Neural cell (in vitro differentiated cells): Measurements from ENCODE around the gene BRMS1. TPM values are rescaled to one million over a fixed set of nuclear protein-coding genes. Genes with fewer than 3 reads are reported as not detected.

ENCODE experiments used
- H2AFZ ChIP-seq: fragments of 200-600, 300-800 bp; sonication (generic), shearing (Covaris generic); 2 replicates; pipeline ENCODE4 v1.6.0; 2014; ENCODE audit warnings: low read depth, mild to moderate bottlenecking, antibody characterized with exemption, low read length, moderate library complexity
- H3F3A ChIP-seq: fragments of 200-600 bp; shearing (Covaris generic); 2 replicates; pipeline ENCODE4 v1.6.1; 2016; ENCODE audit warnings: mild to moderate bottlenecking, moderate library complexity, mixed read lengths, antibody characterized with exemption, low read length; ENCODE audit not compliant: insufficient read depth, poor library complexity, severe bottlenecking
- H3K27ac ChIP-seq: fragments of 200-600, 300-800 bp; sonication (generic), shearing (Covaris generic); 2 replicates; pipeline ENCODE4 v1.5.1; 2014; ENCODE audit warnings: mild to moderate bottlenecking, low read length, moderate library complexity
- H3K27me3 ChIP-seq: fragments of 300-800, 200-600 bp; sonication (generic), shearing (Covaris generic); 2 replicates; pipeline ENCODE4 v1.6.0; 2014; ENCODE audit warnings: mild to moderate bottlenecking, low read depth, low read length, moderate library complexity; ENCODE audit not compliant: insufficient read depth
- H3K36me3 ChIP-seq: fragments of 300-800, 200-600 bp; sonication (generic), shearing (Covaris generic); 2 replicates; pipeline ENCODE4 v1.5.1; 2014; ENCODE audit warnings: mild to moderate bottlenecking, antibody characterized with exemption, low read length, moderate library complexity; ENCODE audit not compliant: insufficient read depth
- H3K4me2 ChIP-seq: fragments of 300-800, 200-600 bp; sonication (generic), shearing (Covaris generic); 2 replicates; pipeline ENCODE4 v1.6.0; 2014; ENCODE audit warnings: mild to moderate bottlenecking, low read length
- H3K4me3 ChIP-seq: fragments of 300-800, 200-600 bp; sonication (generic), shearing (Covaris generic); 2 replicates; pipeline ENCODE4 v1.5.1; 2014; ENCODE audit warnings: mild to moderate bottlenecking, low read length, moderate library complexity
- H3K79me2 ChIP-seq: fragments of 200-600 bp; shearing (Covaris generic); replicated peaks from 2 replicates; pipeline ENCODE4 v1.6.0; 2014; ENCODE audit warnings: mild to moderate bottlenecking, low read length, moderate library complexity; ENCODE audit not compliant: insufficient read depth
- H3K9ac ChIP-seq: fragments of 300-800, 200-600 bp; sonication (generic), shearing (Covaris generic); 2 replicates; pipeline ENCODE4 v1.6.1; 2016; ENCODE audit warnings: mild to moderate bottlenecking, low read length, mixed read lengths
- H3K9me2 ChIP-seq: fragments of 200-600 bp; shearing (Covaris generic); 2 replicates; pipeline ENCODE4 v1.6.1; 2016; ENCODE audit warnings: mild to moderate bottlenecking, low read length, mixed read lengths; ENCODE audit not compliant: insufficient read depth
- H3K9me3 ChIP-seq: fragments of 200-600, 300-800 bp; sonication (generic), shearing (Covaris generic); 2 replicates; pipeline ENCODE4 v1.6.1; 2016; ENCODE audit warnings: mild to moderate bottlenecking, mixed run types, low read length, moderate library complexity, mixed read lengths
- H4K20me1 ChIP-seq: fragments of 200-600 bp; shearing (Covaris generic); 2 replicates; pipeline ENCODE4 v1.6.1; 2016; ENCODE audit warnings: mild to moderate bottlenecking, mixed run types; ENCODE audit not compliant: insufficient read depth
- EP300 ChIP-seq: fragments of 450-650 bp; conservative IDR thresholded peaks from 2 replicates; pipeline ENCODE4 v1.6.1; 2014; ENCODE audit warnings: antibody characterized with exemption, mild to moderate bottlenecking, moderate library complexity; ENCODE audit not compliant: poor library complexity, severe bottlenecking
- EZH2 ChIP-seq: fragments of 200-600, 300-800 bp; shearing (Covaris generic), sonication (generic); IDR thresholded peaks from 2 replicates; pipeline ENCODE4 v1.6.1; 2014; ENCODE audit warnings: antibody characterized with exemption, low read length, borderline replicate concordance, mild to moderate bottlenecking; ENCODE audit not compliant: insufficient read depth, poor library complexity, severe bottlenecking
- MXI1 ChIP-seq: fragments of 450-650 bp; conservative IDR thresholded peaks from 2 replicates; pipeline ENCODE4 v1.6.1; 2014; ENCODE audit warnings: antibody characterized with exemption, mild to moderate bottlenecking; ENCODE audit not compliant: poor library complexity, severe bottlenecking
- POLR2AphosphoS5 ChIP-seq: IDR thresholded peaks from 2 replicates; pipeline ENCODE4 v1.6.1; 2012
- RAD21 ChIP-seq: fragments of 450-650 bp; conservative IDR thresholded peaks from 2 replicates; pipeline ENCODE4 v1.6.1; 2014; ENCODE audit warnings: antibody characterized with exemption, mild to moderate bottlenecking, moderate library complexity
- SMC3 ChIP-seq: fragments of 450-650 bp; conservative IDR thresholded peaks from 2 replicates; pipeline ENCODE4 v1.6.1; 2014; ENCODE audit warnings: antibody characterized with exemption, mild to moderate bottlenecking, moderate library complexity; ENCODE audit not compliant: poor library complexity
- TAF1 ChIP-seq: IDR thresholded peaks from 2 replicates; pipeline ENCODE4 v1.6.1; 2012; ENCODE audit warnings: low read depth
- polyA plus RNA-seq: library from polyadenylated mRNA; depleted of rRNA; stranded (reverse); fragments of >200 nt; gene quantifications from 2 replicates; pipeline ENCODE4 v1.2.3, GENCODE V29; 2014
- TF ChIP-seq, protein P1 (sequence below): IDR thresholded peaks from 2 replicates; pipeline ENCODE4 v1.6.1; 2012; ENCODE audit warnings: borderline replicate concordance
- TF ChIP-seq, protein P2 (sequence below): fragments of 450-650 bp; IDR thresholded peaks from 2 replicates; pipeline ENCODE4 v1.5.1; 2014; ENCODE audit warnings: antibody characterized with exemption, mild to moderate bottlenecking, moderate library complexity; ENCODE audit not compliant: poor library complexity, severe bottlenecking

Gene BRMS1
- polyA plus RNA-seq, 1 donor from 2014 or later: 78.3 TPM

DNA sequence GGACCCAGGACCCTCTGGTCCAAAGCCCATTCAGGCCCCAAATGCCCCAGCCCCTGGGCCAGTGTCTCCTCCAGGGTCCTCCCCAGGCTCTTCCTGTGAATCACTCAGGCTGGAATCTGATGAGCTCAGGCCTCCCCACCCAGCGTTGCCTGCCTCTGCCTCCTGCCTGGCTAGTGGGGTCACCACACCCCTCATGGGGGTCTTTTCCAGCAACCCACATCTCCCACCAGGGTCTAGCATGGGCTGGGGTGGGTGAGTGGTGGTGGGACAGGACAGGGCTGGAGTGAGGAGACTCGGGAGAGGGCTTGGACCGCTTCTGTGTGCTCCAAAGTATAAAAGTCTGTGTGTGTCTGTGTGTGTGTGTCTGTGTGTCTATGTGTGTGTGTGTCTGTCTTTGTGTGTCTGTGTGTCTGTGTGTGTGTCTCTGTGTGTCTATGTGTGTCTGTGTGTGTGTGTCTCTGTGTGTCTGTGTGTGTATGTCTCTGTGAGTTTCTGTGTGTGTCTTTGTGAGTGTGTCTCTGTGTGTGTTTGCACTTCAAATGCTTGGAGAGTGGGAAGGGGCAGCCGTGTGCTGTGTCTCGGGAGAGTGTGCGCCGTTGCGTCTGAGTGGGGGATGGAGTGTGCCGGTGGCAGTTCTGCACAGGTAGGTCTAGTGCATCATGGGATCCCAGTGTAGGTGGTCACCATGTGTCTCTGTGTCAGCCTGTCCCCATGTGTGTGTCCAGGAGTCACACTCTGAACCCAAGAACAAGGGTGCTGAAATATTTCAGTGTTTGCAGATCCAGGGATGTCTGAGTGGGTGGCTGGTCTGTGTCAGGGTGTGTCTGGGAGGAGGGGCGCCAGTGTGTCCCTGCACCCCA is 17.5 kb downstream of the BRMS1 start:
- no peaks in the 10 kb centered on the region for H4K20me1 ChIP-seq
- no peaks in the 10 kb centered on the region for H3K79me2 ChIP-seq
- no peaks in the 10 kb centered on the region for H3F3A ChIP-seq
- no peak overlapping the region for H3K9ac ChIP-seq
- no peak overlapping the region for H3K4me3 ChIP-seq
- H3K27me3 ChIP-seq: no peaks in the 10 kb centered on the region
- H2AFZ ChIP-seq: no peak overlapping the region
- H3K9me3 ChIP-seq: no peaks in the 10 kb centered on the region
- H3K27ac ChIP-seq: no peak overlapping the region
- H3K4me2 ChIP-seq: no peak overlapping the region
- no peaks in the 10 kb centered on the region for H3K9me2 ChIP-seq
- TF ChIP-seq RAD21 (no peak), EZH2 (no peak), TAF1 (no peak), MXI1 (no peak), EP300 (no peak), POLR2AphosphoS5 (no peak), SMC3 (no peak)
- TF ChIP-seq, protein P1, sequence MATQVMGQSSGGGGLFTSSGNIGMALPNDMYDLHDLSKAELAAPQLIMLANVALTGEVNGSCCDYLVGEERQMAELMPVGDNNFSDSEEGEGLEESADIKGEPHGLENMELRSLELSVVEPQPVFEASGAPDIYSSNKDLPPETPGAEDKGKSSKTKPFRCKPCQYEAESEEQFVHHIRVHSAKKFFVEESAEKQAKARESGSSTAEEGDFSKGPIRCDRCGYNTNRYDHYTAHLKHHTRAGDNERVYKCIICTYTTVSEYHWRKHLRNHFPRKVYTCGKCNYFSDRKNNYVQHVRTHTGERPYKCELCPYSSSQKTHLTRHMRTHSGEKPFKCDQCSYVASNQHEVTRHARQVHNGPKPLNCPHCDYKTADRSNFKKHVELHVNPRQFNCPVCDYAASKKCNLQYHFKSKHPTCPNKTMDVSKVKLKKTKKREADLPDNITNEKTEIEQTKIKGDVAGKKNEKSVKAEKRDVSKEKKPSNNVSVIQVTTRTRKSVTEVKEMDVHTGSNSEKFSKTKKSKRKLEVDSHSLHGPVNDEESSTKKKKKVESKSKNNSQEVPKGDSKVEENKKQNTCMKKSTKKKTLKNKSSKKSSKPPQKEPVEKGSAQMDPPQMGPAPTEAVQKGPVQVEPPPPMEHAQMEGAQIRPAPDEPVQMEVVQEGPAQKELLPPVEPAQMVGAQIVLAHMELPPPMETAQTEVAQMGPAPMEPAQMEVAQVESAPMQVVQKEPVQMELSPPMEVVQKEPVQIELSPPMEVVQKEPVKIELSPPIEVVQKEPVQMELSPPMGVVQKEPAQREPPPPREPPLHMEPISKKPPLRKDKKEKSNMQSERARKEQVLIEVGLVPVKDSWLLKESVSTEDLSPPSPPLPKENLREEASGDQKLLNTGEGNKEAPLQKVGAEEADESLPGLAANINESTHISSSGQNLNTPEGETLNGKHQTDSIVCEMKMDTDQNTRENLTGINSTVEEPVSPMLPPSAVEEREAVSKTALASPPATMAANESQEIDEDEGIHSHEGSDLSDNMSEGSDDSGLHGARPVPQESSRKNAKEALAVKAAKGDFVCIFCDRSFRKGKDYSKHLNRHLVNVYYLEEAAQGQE: no peak
- TF ChIP-seq, protein P2, sequence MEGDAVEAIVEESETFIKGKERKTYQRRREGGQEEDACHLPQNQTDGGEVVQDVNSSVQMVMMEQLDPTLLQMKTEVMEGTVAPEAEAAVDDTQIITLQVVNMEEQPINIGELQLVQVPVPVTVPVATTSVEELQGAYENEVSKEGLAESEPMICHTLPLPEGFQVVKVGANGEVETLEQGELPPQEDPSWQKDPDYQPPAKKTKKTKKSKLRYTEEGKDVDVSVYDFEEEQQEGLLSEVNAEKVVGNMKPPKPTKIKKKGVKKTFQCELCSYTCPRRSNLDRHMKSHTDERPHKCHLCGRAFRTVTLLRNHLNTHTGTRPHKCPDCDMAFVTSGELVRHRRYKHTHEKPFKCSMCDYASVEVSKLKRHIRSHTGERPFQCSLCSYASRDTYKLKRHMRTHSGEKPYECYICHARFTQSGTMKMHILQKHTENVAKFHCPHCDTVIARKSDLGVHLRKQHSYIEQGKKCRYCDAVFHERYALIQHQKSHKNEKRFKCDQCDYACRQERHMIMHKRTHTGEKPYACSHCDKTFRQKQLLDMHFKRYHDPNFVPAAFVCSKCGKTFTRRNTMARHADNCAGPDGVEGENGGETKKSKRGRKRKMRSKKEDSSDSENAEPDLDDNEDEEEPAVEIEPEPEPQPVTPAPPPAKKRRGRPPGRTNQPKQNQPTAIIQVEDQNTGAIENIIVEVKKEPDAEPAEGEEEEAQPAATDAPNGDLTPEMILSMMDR: no peak
- no peaks in the 10 kb centered on the region for H3K36me3 ChIP-seq

DNA sequence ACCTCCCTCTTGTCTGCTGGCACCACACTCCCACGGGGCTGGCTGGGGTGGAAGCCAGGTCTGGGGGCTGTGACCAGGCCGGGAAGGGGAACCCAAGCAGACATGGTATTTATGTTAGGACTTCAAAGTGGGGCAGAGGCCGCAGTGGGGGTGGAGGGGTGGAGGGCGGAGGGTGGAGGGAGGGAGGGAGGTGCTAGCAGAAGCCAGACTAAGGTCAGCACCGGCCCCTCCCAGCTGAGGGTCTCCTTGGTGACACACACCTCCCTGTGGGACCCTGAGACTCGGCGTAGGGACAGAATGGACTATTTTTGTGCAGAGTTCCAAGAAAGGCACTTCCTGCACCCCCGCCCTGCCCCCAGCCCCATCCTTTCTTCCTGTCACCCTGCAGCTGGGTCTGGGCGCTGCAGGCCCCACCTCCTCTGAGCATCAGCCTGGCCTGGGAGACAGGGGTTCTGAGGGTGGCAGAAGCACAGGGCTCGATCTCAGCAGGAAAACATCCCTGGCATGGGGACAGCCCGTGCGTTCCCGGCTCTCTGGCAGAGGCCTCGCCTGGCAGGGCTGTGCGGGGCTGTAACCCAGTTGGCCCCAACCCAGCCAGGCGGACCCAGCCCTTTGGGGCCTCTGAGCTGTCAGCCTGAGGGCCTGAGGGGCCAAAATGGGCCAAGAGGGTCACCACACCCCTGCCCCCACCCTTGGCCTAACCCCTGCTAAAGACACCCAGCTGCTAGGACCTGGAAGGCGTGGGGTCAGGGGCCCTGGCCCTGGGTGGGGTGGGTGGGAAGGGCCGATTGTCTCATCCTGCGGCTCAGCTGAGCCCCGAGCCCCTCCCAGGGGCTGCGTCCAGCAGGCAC is 18.4 kb downstream of the BRMS1 start:
- no peaks in the 10 kb centered on the region for H3K9me2 ChIP-seq
- H3K27me3 ChIP-seq: no peaks in the 10 kb centered on the region
- no peak overlapping the region for H3K9ac ChIP-seq
- no peak overlapping the region for H3K27ac ChIP-seq
- H3K79me2 ChIP-seq: no peaks in the 10 kb centered on the region
- no peaks in the 10 kb centered on the region for H3F3A ChIP-seq
- no peaks in the 10 kb centered on the region for H4K20me1 ChIP-seq
- TF ChIP-seq POLR2AphosphoS5 (no peak), MXI1 (no peak)
- no peak overlapping the region for H3K4me3 ChIP-seq
- H3K9me3 ChIP-seq: no peaks in the 10 kb centered on the region
- no peak overlapping the region for H3K4me2 ChIP-seq
- H3K36me3 ChIP-seq: no peaks in the 10 kb centered on the region
- H2AFZ ChIP-seq: no peak overlapping the region
